RWPE2 (cell line): ENCODE results near the gene MCU.

ENCODE experiments used
- ATAC-seq: fragments of 200-7000 bp; cut with Tn5 transposase; 3 replicates; pipeline ENCODE4 v1.9.1; 2021; ENCODE audit warnings: low read depth
- DNase-seq: peaks from one replicate; pipeline ENCODE4 v3.0.0-alpha.2; 2020; ENCODE audit warnings: low spot score
- H3K27ac ChIP-seq: fragments of 450-650 bp; 2 replicates; pipeline ENCODE4 v1.5.1; 2017; ENCODE audit warnings: mild to moderate bottlenecking; ENCODE audit not compliant: poor library complexity, severe bottlenecking
- H3K27me3 ChIP-seq: fragments of 250-450 bp; sonication (Bioruptor Pico); 2 replicates; pipeline ENCODE4 v1.5.1; 2021; ENCODE audit warnings: mild to moderate bottlenecking, moderate library complexity; ENCODE audit not compliant: insufficient read depth, poor library complexity, severe bottlenecking
- H3K36me3 ChIP-seq: fragments of 250-450 bp; sonication (Bioruptor Pico); 2 replicates; pipeline ENCODE4 v1.5.1; 2020; ENCODE audit warnings: low read depth, mild to moderate bottlenecking, moderate library complexity
- H3K4me1 ChIP-seq: fragments of 250-450 bp; sonication (Bioruptor Pico); 2 replicates; pipeline ENCODE4 v1.5.1; 2021; ENCODE audit warnings: mild to moderate bottlenecking, moderate library complexity; ENCODE audit not compliant: insufficient read depth, poor library complexity, severe bottlenecking
- H3K4me3 ChIP-seq: fragments of 250-450 bp; sonication (Bioruptor Pico); 2 replicates; pipeline ENCODE4 v1.5.1; 2021; ENCODE audit warnings: mild to moderate bottlenecking, moderate library complexity; ENCODE audit not compliant: severe bottlenecking
- H3K9me3 ChIP-seq: fragments of 250-450 bp; sonication (Bioruptor Pico); 2 replicates; pipeline ENCODE4 v1.5.1; 2021; ENCODE audit warnings: mild to moderate bottlenecking, moderate library complexity; ENCODE audit not compliant: severe bottlenecking
- CTCF ChIP-seq: fragments of 450-650 bp; IDR thresholded peaks from one replicate; pipeline ENCODE4 v1.5.1; 2017; ENCODE audit warnings: mild to moderate bottlenecking, moderate library complexity; ENCODE audit not compliant: poor library complexity, severe bottlenecking

Gene MCU

GRCh38 chr10:72925951-72926465 is 234.1 kb downstream of the MCU start:
- no peak overlapping the region for H3K4me3 ChIP-seq
- no peak overlapping the region for H3K27ac ChIP-seq
- H3K4me1 ChIP-seq = no peaks in the 10 kb centered on the region
- H3K27me3 ChIP-seq = no peaks in the 10 kb centered on the region
- ATAC-seq = no peak
- no peak for DNase-seq
- TF ChIP-seq CTCF = no peak
- H3K36me3 ChIP-seq = no peaks in the 10 kb centered on the region
- H3K9me3 ChIP-seq = no peaks in the 10 kb centered on the region

- no peaks in the 10 kb centered on the region for H3K4me1 ChIP-seq
- H3K4me3 ChIP-seq = no peak overlapping the region
- H3K9me3 ChIP-seq = no peaks in the 10 kb centered on the region
- no peaks in the 10 kb centered on the region for H3K27me3 ChIP-seq
- DNase-seq (no peak), ATAC-seq (no peak)
- H3K36me3 ChIP-seq = no peaks in the 10 kb centered on the region
- no peak for TF ChIP-seq CTCF
- H3K27ac ChIP-seq = no peak overlapping the region
These were observed 235.5 kb downstream of the MCU start for GRCh38 chr10:72927485-72927884.

- ATAC-seq = no peak
- Histone ChIP-seq H3K9me3 (no peaks in the 10 kb centered on the region), H3K27ac (no peak overlapping the region), H3K4me3 (no peak overlapping the region), H3K27me3 (no peaks in the 10 kb centered on the region), H3K36me3 (no peaks in the 10 kb centered on the region), H3K4me1 (no peaks in the 10 kb centered on the region)
- no peak for TF ChIP-seq CTCF
- DNase-seq = no peak
These were observed 236.9 kb downstream of the MCU start for GRCh38 chr10:72928798-72929197.

GRCh38 chr10:72930276-72930675 is 238.3 kb downstream of the MCU start:
- DNase-seq (no peak), ATAC-seq (no peak)
- H3K27ac ChIP-seq = no peak overlapping the region
- H3K36me3 ChIP-seq = no peaks in the 10 kb centered on the region
- TF ChIP-seq CTCF = no peak
- no peaks in the 10 kb centered on the region for H3K27me3 ChIP-seq
- no peak overlapping the region for H3K4me3 ChIP-seq
- H3K9me3 ChIP-seq = no peaks in the 10 kb centered on the region
- H3K4me1 ChIP-seq = no peaks in the 10 kb centered on the region

GRCh38 chr10:72932259-72933015 is 240.5 kb downstream of the MCU start:
- ATAC-seq (no peak), DNase-seq (no peak)
- no peaks in the 10 kb centered on the region for H3K36me3 ChIP-seq

More at GRCh38 chr10:72932259-72933015, 240.5 kb downstream of the MCU start:
- H3K27me3 ChIP-seq = no peaks in the 10 kb centered on the region
- TF ChIP-seq CTCF = no peak
- no peaks in the 10 kb centered on the region for H3K4me1 ChIP-seq
- no peak overlapping the region for H3K4me3 ChIP-seq
- no peaks in the 10 kb centered on the region for H3K9me3 ChIP-seq
- H3K27ac ChIP-seq = no peak overlapping the region
